GM23338 (cell line): ENCODE measurements around the gene DAD1. TPM values are rescaled to one million over a fixed set of nuclear protein-coding genes. Genes with fewer than 3 reads are reported as not detected.

Source experiments
- ATAC-seq: fragments of 200-7000 bp; cut with Tn5 transposase; 3 replicates; pipeline ENCODE4 v1.9.1; 2020
- DNase-seq: peaks from one replicate; pipeline ENCODE4 v3.0.0-alpha.2; 2015; ENCODE audit warnings: low spot score
- H2AFZ ChIP-seq: fragments of 200-600 bp; sonication (generic); 2 replicates; pipeline ENCODE4 v1.8.0; 2016; ENCODE audit warnings: antibody characterized with exemption, mild to moderate bottlenecking, moderate library complexity
- H3F3A ChIP-seq: fragments of 200-600 bp; sonication (generic); replicated peaks from 2 replicates; pipeline ENCODE4 v1.8.0; 2017; ENCODE audit warnings: antibody characterized with exemption, mixed run types, low read depth
- H3K27ac ChIP-seq: fragments of 200-600 bp; sonication (generic); 2 replicates; pipeline ENCODE4 v1.6.1; 2016; ENCODE audit warnings: low read depth
- H3K27me3 ChIP-seq: fragments of 200-600 bp; sonication (generic); 2 replicates; pipeline ENCODE4 v1.8.0; 2016; ENCODE audit warnings: mild to moderate bottlenecking, mixed run types, moderate library complexity; ENCODE audit not compliant: insufficient read depth
- H3K36me3 ChIP-seq: fragments of 200-600 bp; sonication (generic); 2 replicates; pipeline ENCODE4 v1.8.0; 2016; ENCODE audit warnings: mild to moderate bottlenecking; ENCODE audit not compliant: insufficient read depth
- H3K4me1 ChIP-seq: fragments of 200-600 bp; sonication (generic); 2 replicates; pipeline ENCODE4 v1.8.0; 2016; ENCODE audit warnings: mild to moderate bottlenecking, moderate library complexity; ENCODE audit not compliant: insufficient read depth
- H3K4me2 ChIP-seq: fragments of 200-600 bp; sonication (generic); 2 replicates; pipeline ENCODE4 v1.7.1; 2017; ENCODE audit warnings: mixed run types
- H3K4me3 ChIP-seq: fragments of 200-600 bp; sonication (generic); 2 replicates; pipeline ENCODE4 v1.6.1; 2016; ENCODE audit warnings: mixed run types
- H3K79me2 ChIP-seq: fragments of 200-600 bp; sonication (generic); replicated peaks from 2 replicates; pipeline ENCODE4 v1.8.0; 2017; ENCODE audit warnings: mild to moderate bottlenecking; ENCODE audit not compliant: insufficient read depth
- H3K9me2 ChIP-seq: fragments of 200-600 bp; sonication (generic); 2 replicates; pipeline ENCODE4 v1.8.0; 2017; ENCODE audit not compliant: insufficient read depth
- H4K20me1 ChIP-seq: fragments of 200-600 bp; sonication (generic); replicated peaks from 2 replicates; pipeline ENCODE4 v1.8.0; 2017; ENCODE audit warnings: mild to moderate bottlenecking; ENCODE audit not compliant: insufficient read depth
- H3K27ac Mint-ChIP-seq: 2 replicates; pipeline ENCODE4 v1.8.0; 2020; ENCODE audit warnings: inconsistent platforms, mild to moderate bottlenecking, moderate library complexity, mixed read lengths
- H3K27me3 Mint-ChIP-seq: 3 replicates; pipeline ENCODE4 v1.8.0; 2022; ENCODE audit warnings: low read depth, mild to moderate bottlenecking, moderate library complexity, mixed read lengths, inconsistent platforms; ENCODE audit not compliant: insufficient read depth, poor library complexity
- H3K36me3 Mint-ChIP-seq: 3 replicates; pipeline ENCODE4 v1.8.0; 2021; ENCODE audit warnings: low read depth, mild to moderate bottlenecking, inconsistent platforms, moderate library complexity, mixed read lengths
- H3K4me1 Mint-ChIP-seq: 3 replicates; pipeline ENCODE4 v1.8.0; 2020; ENCODE audit warnings: mild to moderate bottlenecking, inconsistent platforms, mixed read lengths
- H3K4me3 Mint-ChIP-seq: 3 replicates; pipeline ENCODE4 v1.8.0; 2021; ENCODE audit warnings: moderate library complexity, mild to moderate bottlenecking, inconsistent platforms, mixed read lengths
- H3K9me3 Mint-ChIP-seq: 3 replicates; pipeline ENCODE4 v1.8.0; 2020; ENCODE audit warnings: moderate library complexity, mild to moderate bottlenecking, inconsistent platforms, mixed read lengths
- CREB1 ChIP-seq: fragments of 250-450 bp; sonication (Bioruptor Pico); IDR thresholded peaks from 2 replicates; pipeline ENCODE4 v1.5.0; 2020; ENCODE audit warnings: low read depth, mild to moderate bottlenecking, moderate library complexity
- EZH2 ChIP-seq: fragments of 200-600 bp; sonication (generic); IDR thresholded peaks from one replicate; pipeline ENCODE4 v1.8.0; 2017; ENCODE audit warnings: antibody characterized with exemption, mild to moderate bottlenecking, low read depth; ENCODE audit not compliant: unreplicated experiment
- EZH2phosphoT487 ChIP-seq: fragments of 200-600 bp; sonication (generic); IDR thresholded peaks from one replicate; pipeline ENCODE4 v1.8.1; 2018; ENCODE audit warnings: antibody characterized with exemption; ENCODE audit not compliant: unreplicated experiment
- JUNB ChIP-seq: IDR thresholded peaks from one replicate; pipeline ENCODE4 v1.6.1; 2016; ENCODE audit warnings: antibody characterized with exemption; ENCODE audit not compliant: unreplicated experiment
- NANOG ChIP-seq: IDR thresholded peaks from 2 replicates; pipeline ENCODE4 v1.6.1; 2016; ENCODE audit warnings: antibody characterized with exemption, borderline replicate concordance
- POLR2AphosphoS5 ChIP-seq: IDR thresholded peaks from 2 replicates; pipeline ENCODE4 v1.6.1; 2016; ENCODE audit warnings: antibody characterized with exemption, low read depth
- STAT1 ChIP-seq: IDR thresholded peaks from one replicate; pipeline ENCODE4 v1.6.1; 2016; ENCODE audit warnings: antibody characterized with exemption; ENCODE audit not compliant: unreplicated experiment
- ZNF114 ChIP-seq: fragments of 250-450 bp; sonication (Bioruptor Pico); IDR thresholded peaks from 2 replicates; pipeline ENCODE4 v1.5.0; 2020; ENCODE audit warnings: mild to moderate bottlenecking, moderate library complexity
- ZNF331 ChIP-seq: fragments of 250-450 bp; sonication (Bioruptor Pico); IDR thresholded peaks from 2 replicates; pipeline ENCODE4 v1.5.0; 2020; ENCODE audit warnings: low read depth, mild to moderate bottlenecking, moderate library complexity
- polyA plus RNA-seq: library from polyadenylated mRNA; unstranded; fragments of >200 nt; fragmentation: Nextera tagmentation; extraction: Ambion mirVana; gene quantifications from 2 replicates; pipeline ENCODE4 v1.2.1, GENCODE V29; 2016
- total RNA-seq: library from RNA; depleted of rRNA; stranded (reverse); fragments of >200 nt; shearing (Covaris generic); gene quantifications from 2 replicates; pipeline ENCODE4 v1.2.3, GENCODE V29; 2014
- TF ChIP-seq, protein P1 (sequence below): IDR thresholded peaks from one replicate; pipeline ENCODE4 v1.6.1; 2018; ENCODE audit warnings: antibody characterized with exemption; ENCODE audit not compliant: unreplicated experiment
- TF ChIP-seq, protein P2 (sequence below): fragments of 250-450 bp; sonication (Bioruptor Pico); IDR thresholded peaks from 2 replicates; pipeline ENCODE4 v1.5.0; 2020; ENCODE audit warnings: mild to moderate bottlenecking, moderate library complexity
- TF ChIP-seq, protein P3 (sequence below), 2 experiments: fragments of 200-600 bp in 1 of 2; sonication (generic) in 1 of 2; conservative IDR thresholded peaks; 2 replicates each; pipeline versions ENCODE4 v1.5.1 to v1.6.1; 2016 to 2017; ENCODE audit warnings: antibody characterized with exemption in 2 of 2, low read depth in 2 of 2, mild to moderate bottlenecking in 2 of 2, moderate library complexity in 1 of 2
- TF ChIP-seq, protein P4 (sequence below): IDR thresholded peaks from 2 replicates; pipeline ENCODE4 v1.6.1; 2016; ENCODE audit warnings: antibody characterized with exemption

DAD1 gene
- total and polyA plus RNA-seq, 2 experiments from 2014 or later, result 180 to 252 TPM

DNA sequence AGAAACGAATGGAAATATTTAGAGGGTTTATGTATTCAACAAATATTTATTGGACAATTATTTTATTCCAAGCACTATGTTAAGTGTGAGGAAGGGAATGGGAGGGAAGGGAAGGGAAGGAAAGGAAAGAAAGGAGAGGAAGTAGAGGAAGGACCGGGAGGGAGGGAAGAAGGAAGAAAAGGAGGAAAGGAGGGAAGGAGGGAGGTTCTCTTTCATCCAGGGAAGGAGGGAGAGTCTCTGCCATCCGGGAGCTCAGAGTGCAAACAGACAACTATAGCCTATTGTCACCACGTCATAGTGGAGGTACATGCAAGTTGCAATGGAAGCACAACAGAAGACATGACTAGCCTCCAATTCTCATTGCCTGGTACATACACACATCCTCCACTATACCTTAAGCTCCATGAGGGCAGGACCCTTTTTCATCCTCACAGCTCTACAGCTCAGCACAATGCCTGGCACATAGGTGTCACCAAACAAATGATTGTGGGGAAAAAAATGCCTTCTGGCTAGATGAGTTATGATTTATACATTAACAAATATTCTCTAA lies 48.1 kb downstream of the DAD1 start:
- Histone ChIP-seq H3K9me2 (0 out of 2 replicates have a peak, but pooled peaks cover 7% of the 10 kb centered on the region), H3K27ac (no peak overlapping the region)
- H3K36me3 Mint-ChIP-seq, result no peaks in the 10 kb centered on the region

More for the DNA sequence above, 48.1 kb downstream of the DAD1 start:
- Histone ChIP-seq H3K4me3 (no peak overlapping the region), H2AFZ (no peak overlapping the region), H3K4me2 (no peak overlapping the region), H3F3A (no peaks in the 10 kb centered on the region), H3K79me2 (no peaks in the 10 kb centered on the region), H3K4me1 (peaks cover 9% of the 10 kb centered on the region), H3K36me3 (no peaks in the 10 kb centered on the region), H3K27me3 (no peaks in the 10 kb centered on the region), H4K20me1 (no peaks in the 10 kb centered on the region)
- H3K9me3 Mint-ChIP-seq, result no peaks in the 10 kb centered on the region
- no peak overlapping the region for H3K27ac Mint-ChIP-seq
- ATAC-seq (no peak), DNase-seq (no peak)
- H3K4me3 Mint-ChIP-seq, result no peak overlapping the region
- peaks cover 2% of the 10 kb centered on the region for H3K27me3 Mint-ChIP-seq
- peaks cover 1% of the 10 kb centered on the region; the same call in 2 of the 3 replicates for H3K4me1 Mint-ChIP-seq
- no peak for TF ChIP-seq EZH2phosphoT487
- no peak for TF ChIP-seq CREB1
- TF ChIP-seq, protein P1, sequence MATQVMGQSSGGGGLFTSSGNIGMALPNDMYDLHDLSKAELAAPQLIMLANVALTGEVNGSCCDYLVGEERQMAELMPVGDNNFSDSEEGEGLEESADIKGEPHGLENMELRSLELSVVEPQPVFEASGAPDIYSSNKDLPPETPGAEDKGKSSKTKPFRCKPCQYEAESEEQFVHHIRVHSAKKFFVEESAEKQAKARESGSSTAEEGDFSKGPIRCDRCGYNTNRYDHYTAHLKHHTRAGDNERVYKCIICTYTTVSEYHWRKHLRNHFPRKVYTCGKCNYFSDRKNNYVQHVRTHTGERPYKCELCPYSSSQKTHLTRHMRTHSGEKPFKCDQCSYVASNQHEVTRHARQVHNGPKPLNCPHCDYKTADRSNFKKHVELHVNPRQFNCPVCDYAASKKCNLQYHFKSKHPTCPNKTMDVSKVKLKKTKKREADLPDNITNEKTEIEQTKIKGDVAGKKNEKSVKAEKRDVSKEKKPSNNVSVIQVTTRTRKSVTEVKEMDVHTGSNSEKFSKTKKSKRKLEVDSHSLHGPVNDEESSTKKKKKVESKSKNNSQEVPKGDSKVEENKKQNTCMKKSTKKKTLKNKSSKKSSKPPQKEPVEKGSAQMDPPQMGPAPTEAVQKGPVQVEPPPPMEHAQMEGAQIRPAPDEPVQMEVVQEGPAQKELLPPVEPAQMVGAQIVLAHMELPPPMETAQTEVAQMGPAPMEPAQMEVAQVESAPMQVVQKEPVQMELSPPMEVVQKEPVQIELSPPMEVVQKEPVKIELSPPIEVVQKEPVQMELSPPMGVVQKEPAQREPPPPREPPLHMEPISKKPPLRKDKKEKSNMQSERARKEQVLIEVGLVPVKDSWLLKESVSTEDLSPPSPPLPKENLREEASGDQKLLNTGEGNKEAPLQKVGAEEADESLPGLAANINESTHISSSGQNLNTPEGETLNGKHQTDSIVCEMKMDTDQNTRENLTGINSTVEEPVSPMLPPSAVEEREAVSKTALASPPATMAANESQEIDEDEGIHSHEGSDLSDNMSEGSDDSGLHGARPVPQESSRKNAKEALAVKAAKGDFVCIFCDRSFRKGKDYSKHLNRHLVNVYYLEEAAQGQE, result no peak
- TF ChIP-seq, protein P2, sequence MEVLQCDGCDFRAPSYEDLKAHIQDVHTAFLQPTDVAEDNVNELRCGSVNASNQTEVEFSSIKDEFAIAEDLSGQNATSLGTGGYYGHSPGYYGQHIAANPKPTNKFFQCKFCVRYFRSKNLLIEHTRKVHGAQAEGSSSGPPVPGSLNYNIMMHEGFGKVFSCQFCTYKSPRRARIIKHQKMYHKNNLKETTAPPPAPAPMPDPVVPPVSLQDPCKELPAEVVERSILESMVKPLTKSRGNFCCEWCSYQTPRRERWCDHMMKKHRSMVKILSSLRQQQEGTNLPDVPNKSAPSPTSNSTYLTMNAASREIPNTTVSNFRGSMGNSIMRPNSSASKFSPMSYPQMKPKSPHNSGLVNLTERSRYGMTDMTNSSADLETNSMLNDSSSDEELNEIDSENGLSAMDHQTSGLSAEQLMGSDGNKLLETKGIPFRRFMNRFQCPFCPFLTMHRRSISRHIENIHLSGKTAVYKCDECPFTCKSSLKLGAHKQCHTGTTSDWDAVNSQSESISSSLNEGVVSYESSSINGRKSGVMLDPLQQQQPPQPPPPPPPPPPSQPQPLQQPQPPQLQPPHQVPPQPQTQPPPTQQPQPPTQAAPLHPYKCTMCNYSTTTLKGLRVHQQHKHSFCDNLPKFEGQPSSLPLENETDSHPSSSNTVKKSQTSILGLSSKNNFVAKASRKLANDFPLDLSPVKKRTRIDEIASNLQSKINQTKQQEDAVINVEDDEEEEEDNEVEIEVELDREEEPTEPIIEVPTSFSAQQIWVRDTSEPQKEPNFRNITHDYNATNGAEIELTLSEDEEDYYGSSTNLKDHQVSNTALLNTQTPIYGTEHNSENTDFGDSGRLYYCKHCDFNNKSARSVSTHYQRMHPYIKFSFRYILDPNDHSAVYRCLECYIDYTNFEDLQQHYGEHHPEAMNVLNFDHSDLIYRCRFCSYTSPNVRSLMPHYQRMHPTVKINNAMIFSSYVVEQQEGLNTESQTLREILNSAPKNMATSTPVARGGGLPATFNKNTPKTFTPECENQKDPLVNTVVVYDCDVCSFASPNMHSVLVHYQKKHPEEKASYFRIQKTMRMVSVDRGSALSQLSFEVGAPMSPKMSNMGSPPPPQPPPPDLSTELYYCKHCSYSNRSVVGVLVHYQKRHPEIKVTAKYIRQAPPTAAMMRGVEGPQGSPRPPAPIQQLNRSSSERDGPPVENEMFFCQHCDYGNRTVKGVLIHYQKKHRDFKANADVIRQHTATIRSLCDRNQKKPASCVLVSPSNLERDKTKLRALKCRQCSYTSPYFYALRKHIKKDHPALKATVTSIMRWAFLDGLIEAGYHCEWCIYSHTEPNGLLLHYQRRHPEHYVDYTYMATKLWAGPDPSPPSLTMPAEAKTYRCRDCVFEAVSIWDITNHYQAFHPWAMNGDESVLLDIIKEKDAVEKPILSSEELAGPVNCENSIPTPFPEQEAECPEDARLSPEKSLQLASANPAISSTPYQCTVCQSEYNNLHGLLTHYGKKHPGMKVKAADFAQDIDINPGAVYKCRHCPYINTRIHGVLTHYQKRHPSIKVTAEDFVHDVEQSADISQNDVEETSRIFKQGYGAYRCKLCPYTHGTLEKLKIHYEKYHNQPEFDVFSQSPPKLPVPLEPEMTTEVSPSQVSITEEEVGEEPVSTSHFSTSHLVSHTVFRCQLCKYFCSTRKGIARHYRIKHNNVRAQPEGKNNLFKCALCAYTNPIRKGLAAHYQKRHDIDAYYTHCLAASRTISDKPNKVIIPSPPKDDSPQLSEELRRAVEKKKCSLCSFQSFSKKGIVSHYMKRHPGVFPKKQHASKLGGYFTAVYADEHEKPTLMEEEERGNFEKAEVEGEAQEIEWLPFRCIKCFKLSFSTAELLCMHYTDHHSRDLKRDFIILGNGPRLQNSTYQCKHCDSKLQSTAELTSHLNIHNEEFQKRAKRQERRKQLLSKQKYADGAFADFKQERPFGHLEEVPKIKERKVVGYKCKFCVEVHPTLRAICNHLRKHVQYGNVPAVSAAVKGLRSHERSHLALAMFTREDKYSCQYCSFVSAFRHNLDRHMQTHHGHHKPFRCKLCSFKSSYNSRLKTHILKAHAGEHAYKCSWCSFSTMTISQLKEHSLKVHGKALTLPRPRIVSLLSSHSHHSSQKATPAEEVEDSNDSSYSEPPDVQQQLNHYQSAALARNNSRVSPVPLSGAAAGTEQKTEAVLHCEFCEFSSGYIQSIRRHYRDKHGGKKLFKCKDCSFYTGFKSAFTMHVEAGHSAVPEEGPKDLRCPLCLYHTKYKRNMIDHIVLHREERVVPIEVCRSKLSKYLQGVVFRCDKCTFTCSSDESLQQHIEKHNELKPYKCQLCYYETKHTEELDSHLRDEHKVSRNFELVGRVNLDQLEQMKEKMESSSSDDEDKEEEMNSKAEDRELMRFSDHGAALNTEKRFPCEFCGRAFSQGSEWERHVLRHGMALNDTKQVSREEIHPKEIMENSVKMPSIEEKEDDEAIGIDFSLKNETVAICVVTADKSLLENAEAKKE (CRISPR knock-in tag), result no peak
- no peak for TF ChIP-seq JUNB
- TF ChIP-seq ZNF114, result no peak
- no peak for TF ChIP-seq STAT1
- TF ChIP-seq, protein P3, sequence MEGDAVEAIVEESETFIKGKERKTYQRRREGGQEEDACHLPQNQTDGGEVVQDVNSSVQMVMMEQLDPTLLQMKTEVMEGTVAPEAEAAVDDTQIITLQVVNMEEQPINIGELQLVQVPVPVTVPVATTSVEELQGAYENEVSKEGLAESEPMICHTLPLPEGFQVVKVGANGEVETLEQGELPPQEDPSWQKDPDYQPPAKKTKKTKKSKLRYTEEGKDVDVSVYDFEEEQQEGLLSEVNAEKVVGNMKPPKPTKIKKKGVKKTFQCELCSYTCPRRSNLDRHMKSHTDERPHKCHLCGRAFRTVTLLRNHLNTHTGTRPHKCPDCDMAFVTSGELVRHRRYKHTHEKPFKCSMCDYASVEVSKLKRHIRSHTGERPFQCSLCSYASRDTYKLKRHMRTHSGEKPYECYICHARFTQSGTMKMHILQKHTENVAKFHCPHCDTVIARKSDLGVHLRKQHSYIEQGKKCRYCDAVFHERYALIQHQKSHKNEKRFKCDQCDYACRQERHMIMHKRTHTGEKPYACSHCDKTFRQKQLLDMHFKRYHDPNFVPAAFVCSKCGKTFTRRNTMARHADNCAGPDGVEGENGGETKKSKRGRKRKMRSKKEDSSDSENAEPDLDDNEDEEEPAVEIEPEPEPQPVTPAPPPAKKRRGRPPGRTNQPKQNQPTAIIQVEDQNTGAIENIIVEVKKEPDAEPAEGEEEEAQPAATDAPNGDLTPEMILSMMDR (conservative IDR thresholded peaks at IDR 0.05; ENCODE audit: low read depth in 2 of 2), result no peak
- TF ChIP-seq ZNF331 (CRISPR knock-in tag), result no peak
- TF ChIP-seq EZH2, result no peak
- TF ChIP-seq, protein P4, sequence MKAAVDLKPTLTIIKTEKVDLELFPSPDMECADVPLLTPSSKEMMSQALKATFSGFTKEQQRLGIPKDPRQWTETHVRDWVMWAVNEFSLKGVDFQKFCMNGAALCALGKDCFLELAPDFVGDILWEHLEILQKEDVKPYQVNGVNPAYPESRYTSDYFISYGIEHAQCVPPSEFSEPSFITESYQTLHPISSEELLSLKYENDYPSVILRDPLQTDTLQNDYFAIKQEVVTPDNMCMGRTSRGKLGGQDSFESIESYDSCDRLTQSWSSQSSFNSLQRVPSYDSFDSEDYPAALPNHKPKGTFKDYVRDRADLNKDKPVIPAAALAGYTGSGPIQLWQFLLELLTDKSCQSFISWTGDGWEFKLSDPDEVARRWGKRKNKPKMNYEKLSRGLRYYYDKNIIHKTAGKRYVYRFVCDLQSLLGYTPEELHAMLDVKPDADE, result no peak
- TF ChIP-seq NANOG, result no peak
- TF ChIP-seq POLR2AphosphoS5, result no peak
